GM21786 (cell line): Measurements from ENCODE around the gene RNU6-8.

ENCODE experiments used
- ATAC-seq: cut with Tn5 transposase; IDR thresholded peaks from one replicate; pipeline ENCODE4 v1.9.1; 2021; ENCODE audit not compliant: unreplicated experiment

RNU6-8 gene

GRCh38 chr14:32205984-32206383 lies 2.9 kb upstream of the RNU6-8 start:
- no peak for ATAC-seq

- no peak for ATAC-seq
Measured at GRCh38 chr14:32205554-32205953, 2.5 kb upstream of the RNU6-8 start.

GRCh38 chr14:32203928-32204357 lies 874 bp upstream of the RNU6-8 start:
- no peak for ATAC-seq

- no peak for ATAC-seq
Measured at GRCh38 chr14:32202491-32202997, 525 bp downstream of the RNU6-8 start.

- no peak for ATAC-seq
Measured at GRCh38 chr14:32201816-32202490, 1.1 kb downstream of the RNU6-8 start, which contains the start of gene RNU6-7. Gene RNU6-7, plus strand, starts transcription at chr14:32202045.

- ATAC-seq: peak; percentile 56
Measured at GRCh38 chr14:32201193-32201815, 1.8 kb downstream of the RNU6-8 start.

GRCh38 chr14:32200368-32201192 lies 2.5 kb downstream of the RNU6-8 start:
- ATAC-seq: no peak

- peak; percentile 30 for ATAC-seq
Measured at GRCh38 chr14:32197919-32198318, 5.2 kb downstream of the RNU6-8 start.

- no peak for ATAC-seq
Measured at GRCh38 chr14:32195636-32196035, 7.4 kb downstream of the RNU6-8 start.

GRCh38 chr14:32193532-32193931 lies 9.5 kb downstream of the RNU6-8 start:
- no peak for ATAC-seq

GRCh38 chr14:32192712-32193373 lies 10.2 kb downstream of the RNU6-8 start:
- ATAC-seq: no peak

GRCh38 chr14:32190673-32191072 lies 12.4 kb downstream of the RNU6-8 start:
- ATAC-seq: no peak

- no peak for ATAC-seq
Measured at GRCh38 chr14:32189811-32190210, 13.3 kb downstream of the RNU6-8 start.

- no peak for ATAC-seq
Measured at GRCh38 chr14:32186248-32186647, 16.8 kb downstream of the RNU6-8 start.

GRCh38 chr14:32185097-32185496 lies 18.0 kb downstream of the RNU6-8 start:
- no peak for ATAC-seq

GRCh38 chr14:32183151-32184058 lies 19.7 kb downstream of the RNU6-8 start:
- ATAC-seq: no peak

- no peak for ATAC-seq
Measured at GRCh38 chr14:32171469-32171868, 31.6 kb downstream of the RNU6-8 start.

- no peak for ATAC-seq
Measured at GRCh38 chr14:32169191-32169590, 33.9 kb downstream of the RNU6-8 start.

- no peak for ATAC-seq
Measured at GRCh38 chr14:32167907-32168306, 35.2 kb downstream of the RNU6-8 start.

GRCh38 chr14:32166924-32167323 lies 36.1 kb downstream of the RNU6-8 start:
- ATAC-seq: no peak
